Activated B cell treated with CpG ODN at 0.5 μM for 24 hours (primary cell): Measurements from ENCODE around the gene WNK2. TPM values are rescaled to one million over a fixed set of nuclear protein-coding genes. Genes with fewer than 3 reads are reported as not detected.

Source experiments
- ATAC-seq: fragments of 200-7000 bp; cut with Tn5 transposase; one replicate; pipeline ENCODE4 v1.10.0; 2021; ENCODE audit warnings: low read depth, mild to moderate bottlenecking, moderate library complexity
- CTCF ChIA-PET: fragments of 350-600 bp; sonication (Branson Sonifier 250); formaldehyde crosslinking; loops from one replicate; lab custom pipeline; 2021; ENCODE audit warnings: antibody characterized with exemption; lab: Charles Lee
- POLR2A ChIA-PET: fragments of 350-600 bp; sonication (Branson Sonifier 250); formaldehyde crosslinking; loops from one replicate; lab custom pipeline; 2021; ENCODE audit warnings: antibody characterized with exemption; lab: Charles Lee
- DNase-seq: peaks from one replicate; pipeline ENCODE4 v3.0.0; 2022
- H3K27ac Mint-ChIP-seq: one replicate; pipeline ENCODE4 v1.8.0; 2020; ENCODE audit warnings: mixed read lengths
- H3K27me3 Mint-ChIP-seq: one replicate; pipeline ENCODE4 v1.8.0; 2021; ENCODE audit warnings: mixed read lengths
- H3K36me3 Mint-ChIP-seq: one replicate; pipeline ENCODE4 v1.8.0; 2021; ENCODE audit warnings: low read depth, mixed read lengths
- H3K4me1 Mint-ChIP-seq: one replicate; pipeline ENCODE4 v1.8.0; 2021; ENCODE audit warnings: mixed read lengths
- H3K4me3 Mint-ChIP-seq: one replicate; pipeline ENCODE4 v1.8.0; 2020; ENCODE audit warnings: mild to moderate bottlenecking, mixed read lengths
- H3K9me3 Mint-ChIP-seq: one replicate; pipeline ENCODE4 v1.8.0; 2020; ENCODE audit warnings: mixed read lengths
- CTCF ChIP-seq: fragments of 200-600 bp; IDR thresholded peaks from one replicate; pipeline ENCODE4 v1.8.0; 2022; ENCODE audit warnings: antibody characterized with exemption, mild to moderate bottlenecking
- intact Hi-C: fragments of 100-400 bp; cut with micrococcal nuclease; formaldehyde crosslinking; loops from one replicate; pipeline ENCODE4 v1.15.1; 2024
- total RNA-seq: library from RNA; stranded (reverse); gene quantifications from 2 replicates; pipeline ENCODE4 v1.2.3, GENCODE V29; 2022

The WNK2 gene
- total RNA-seq, 1 donor from 2014 or later: 0.24 TPM

- Mint-ChIP-seq H3K27ac (no peak overlapping the region), H3K36me3 (no peaks in the 10 kb centered on the region), H3K27me3 (no peaks in the 10 kb centered on the region), H3K4me3 (no peak overlapping the region), H3K4me1 (peaks cover 33% of the 10 kb centered on the region), H3K9me3 (no peaks in the 10 kb centered on the region)
- peak; percentile 9 for DNase-seq
- ChIA-PET POLR2A (no interaction called here), CTCF (no interaction called here)
- TF ChIP-seq CTCF: no peak
- intact Hi-C loops: no loop called here
- ATAC-seq: no peak
These were observed 82.0 kb downstream of the WNK2 start for GRCh38 chr9:93265972-93266371.

GRCh38 chr9:93266521-93267001, 82.6 kb downstream of the WNK2 start:
- ATAC-seq (no peak), DNase-seq (no peak)
- TF ChIP-seq CTCF: no peak
- Mint-ChIP-seq H3K4me1 (peaks cover 39% of the 10 kb centered on the region), H3K27me3 (no peaks in the 10 kb centered on the region), H3K36me3 (no peaks in the 10 kb centered on the region), H3K27ac (no peak overlapping the region), H3K9me3 (no peaks in the 10 kb centered on the region), H3K4me3 (no peak overlapping the region)
- intact Hi-C loops: no loop called here
- CTCF ChIA-PET: no interaction called here
- POLR2A ChIA-PET: no interaction called here

DNA sequence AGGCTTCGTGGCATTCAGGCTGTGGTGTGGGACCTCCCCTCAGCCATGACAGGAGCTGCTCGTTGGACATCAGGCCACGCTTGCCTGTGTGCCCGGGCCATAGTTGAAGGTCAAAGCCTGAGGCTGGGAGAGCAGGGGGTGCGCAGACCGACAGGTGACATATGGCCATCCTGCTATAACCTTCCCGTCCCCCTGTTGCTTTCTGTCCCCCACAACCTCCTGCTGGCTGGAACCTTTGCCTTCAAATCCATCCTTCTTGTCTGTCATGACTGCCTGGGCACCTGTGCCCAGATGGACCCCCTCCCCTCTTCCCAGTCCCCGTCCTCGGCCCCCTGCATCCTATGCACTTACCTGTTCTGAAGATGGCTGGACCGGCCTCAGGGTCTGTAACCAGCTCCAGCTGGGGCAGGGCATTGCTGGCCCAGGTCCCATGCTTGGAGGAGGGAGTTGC, 83.2 kb downstream of the WNK2 start:
- ChIA-PET CTCF (no interaction called here), POLR2A (no interaction called here)
- Mint-ChIP-seq H3K27me3 (peaks cover 4% of the 10 kb centered on the region), H3K27ac (no peak overlapping the region), H3K4me3 (no peak overlapping the region), H3K4me1 (peaks cover 44% of the 10 kb centered on the region), H3K9me3 (no peaks in the 10 kb centered on the region), H3K36me3 (no peaks in the 10 kb centered on the region)
- TF ChIP-seq CTCF: no peak
- ATAC-seq (no peak), DNase-seq (peak; percentile 15)
- intact Hi-C loops: no loop called here

- TF ChIP-seq CTCF: no peak
- Mint-ChIP-seq H3K4me1 (peaks cover 45% of the 10 kb centered on the region), H3K36me3 (no peaks in the 10 kb centered on the region), H3K27ac (peak overlapping the region; percentile 37), H3K4me3 (no peak overlapping the region), H3K27me3 (peaks cover 7% of the 10 kb centered on the region), H3K9me3 (no peaks in the 10 kb centered on the region)
- ChIA-PET CTCF (no interaction called here), POLR2A (no interaction called here)
- ATAC-seq (no peak), DNase-seq (peak; percentile 14)
- intact Hi-C loops: no loop called here
These were observed 84.0 kb downstream of the WNK2 start for GRCh38 chr9:93267681-93268505.

DNA sequence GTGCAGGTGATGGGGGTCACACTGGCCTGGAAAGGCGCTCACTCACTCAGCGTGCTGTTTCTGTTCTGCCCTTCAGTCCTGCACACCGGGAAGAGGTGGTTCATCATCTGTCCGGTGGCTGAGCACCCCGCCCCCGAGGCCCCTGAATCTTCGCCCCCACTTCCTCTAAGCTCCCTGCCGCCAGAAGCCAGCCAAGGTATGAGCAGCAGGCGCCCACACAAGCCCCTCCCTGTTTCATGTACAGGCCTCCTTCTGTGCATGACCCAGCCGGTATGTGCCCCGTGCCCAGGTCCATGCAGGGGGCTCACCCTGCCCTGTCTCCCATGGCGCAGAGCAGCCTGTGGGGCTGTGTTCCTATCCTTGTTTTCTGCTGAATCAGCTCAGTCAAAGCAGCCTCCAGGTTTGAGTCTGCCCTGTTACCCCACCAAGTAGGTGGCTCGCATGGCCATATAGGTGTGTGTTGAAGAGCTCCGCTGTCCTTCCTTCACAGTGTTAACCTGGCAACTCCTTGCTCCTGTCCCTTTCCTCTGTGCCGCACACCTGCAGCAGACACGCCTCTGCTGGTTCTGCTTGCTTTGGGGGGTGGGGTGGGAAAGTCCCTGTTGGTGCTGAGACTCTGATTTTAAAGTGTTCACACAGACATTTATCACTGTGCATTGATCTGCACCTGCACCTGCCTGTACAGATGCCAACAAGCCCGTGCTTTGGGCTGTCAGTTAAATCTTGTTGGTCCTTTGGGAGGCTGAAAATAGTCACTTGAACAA, 84.8 kb downstream of the WNK2 start:
- CTCF ChIA-PET: no interaction called here
- H3K27ac Mint-ChIP-seq: peak overlapping the region; percentile 50

More for the DNA sequence above, 84.8 kb downstream of the WNK2 start:
- H3K4me3 Mint-ChIP-seq: peak overlapping the region; percentile 73
- no peaks in the 10 kb centered on the region for H3K9me3 Mint-ChIP-seq
- ATAC-seq (peak; percentile 80), DNase-seq (peak; percentile 29)
- intact Hi-C loops: no loop called here
- H3K4me1 Mint-ChIP-seq: peaks cover 45% of the 10 kb centered on the region
- POLR2A ChIA-PET: no interaction called here
- TF ChIP-seq CTCF: no peak
- H3K36me3 Mint-ChIP-seq: no peaks in the 10 kb centered on the region
- H3K27me3 Mint-ChIP-seq: peaks cover 7% of the 10 kb centered on the region
